Measurements from ENCODE around the gene LCP1. TPM values are rescaled to one million over a fixed set of nuclear protein-coding genes. Genes with fewer than 3 reads are reported as not detected.

LCP1 gene
- total RNA-seq, 2 experiments from 2014 or later: 965 to 1,009 TPM

DNA sequence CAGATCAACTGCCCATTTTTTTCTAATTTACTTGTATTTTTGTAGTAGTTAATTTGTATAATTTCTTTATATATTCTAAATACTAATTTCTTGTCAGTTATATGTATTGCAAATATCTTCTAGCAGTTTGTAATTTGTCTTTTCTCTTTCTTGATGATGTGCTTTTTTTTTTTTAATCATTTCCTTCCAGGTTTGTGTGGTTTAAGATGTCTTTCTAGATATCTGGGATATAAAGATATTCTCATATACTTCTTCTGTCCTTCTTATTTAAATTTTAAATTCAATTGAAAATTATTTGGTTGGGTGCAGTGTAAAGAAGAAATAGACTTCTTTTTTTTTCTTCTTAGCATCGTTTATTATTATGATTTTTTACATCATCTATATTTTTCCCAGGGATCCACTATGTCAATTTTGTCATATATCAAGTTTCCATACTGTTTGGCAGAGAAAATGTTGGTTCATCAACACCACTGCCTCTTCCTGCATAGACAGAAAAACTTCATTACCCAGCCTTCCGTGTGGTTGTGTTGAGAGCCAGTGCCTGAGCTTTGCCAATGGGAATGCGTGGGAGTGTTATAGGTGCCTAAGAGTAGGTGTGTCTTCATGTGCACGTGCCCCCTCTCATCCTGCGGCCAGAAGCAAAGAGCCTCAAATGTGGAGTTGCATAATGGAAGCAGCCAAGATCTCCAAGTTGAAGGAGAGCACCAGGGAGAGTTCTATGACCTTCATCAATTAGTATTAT lies 93.0 kb downstream of the LCP1 start:
- Mint-ChIP-seq H3K9me3 (no peaks in the 10 kb centered on the region), H3K4me3 (no peak overlapping the region), H3K27ac (no peak overlapping the region), H3K36me3 (no peaks in the 10 kb centered on the region), H3K27me3 (peaks cover 18% of the 10 kb centered on the region), H3K4me1 (no peaks in the 10 kb centered on the region)
- no peak for DNase-seq
- no peak for ATAC-seq (ENCODE audit: low read depth)
- POLR2A ChIA-PET: no interaction called here

DNA sequence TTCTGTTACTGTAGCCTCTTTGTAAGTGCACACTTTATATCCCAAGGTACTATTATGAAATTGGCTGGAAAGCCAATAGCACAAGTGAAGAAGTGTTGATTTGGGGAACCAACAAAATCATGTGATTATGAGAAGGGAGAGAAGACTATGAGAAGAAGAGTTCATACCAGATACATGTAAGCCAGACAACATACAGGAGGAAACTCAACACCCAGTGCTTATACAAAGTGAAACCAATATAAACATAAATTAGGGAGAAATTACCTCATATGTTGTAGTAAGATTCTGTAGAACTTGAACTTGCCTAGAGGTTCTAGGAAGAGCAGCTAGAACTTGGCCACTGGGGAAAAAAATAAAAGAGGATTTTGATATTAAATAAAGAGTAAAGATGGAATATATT lies 94.5 kb downstream of the LCP1 start:
- H3K4me3 Mint-ChIP-seq: no peak overlapping the region
- POLR2A ChIA-PET: no interaction called here
- ATAC-seq (ENCODE audit: low read depth) (no peak), DNase-seq (no peak)
- H3K36me3 Mint-ChIP-seq: no peaks in the 10 kb centered on the region
- H3K4me1 Mint-ChIP-seq: no peaks in the 10 kb centered on the region
- peaks cover 10% of the 10 kb centered on the region for H3K27me3 Mint-ChIP-seq
- H3K9me3 Mint-ChIP-seq: no peaks in the 10 kb centered on the region
- no peak overlapping the region for H3K27ac Mint-ChIP-seq

DNA sequence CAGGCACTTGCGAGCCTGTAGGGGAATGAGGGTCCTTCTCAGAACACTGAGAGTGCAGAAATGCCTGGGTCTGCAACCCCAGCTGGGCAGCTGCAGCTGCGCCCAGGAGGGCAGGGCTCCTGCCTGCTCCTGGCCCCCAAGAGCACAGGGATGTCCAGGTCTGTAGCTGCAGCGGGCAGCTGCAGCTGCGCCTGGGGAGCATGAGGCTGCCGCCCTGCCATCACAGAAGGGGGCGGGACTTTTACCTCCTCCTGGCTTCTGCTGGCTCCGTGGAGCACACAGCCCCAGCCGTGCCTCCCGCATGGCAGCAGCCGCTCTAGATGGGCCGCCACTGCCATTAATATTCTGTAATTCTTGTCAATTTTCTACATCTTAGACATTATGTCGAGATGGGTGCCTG lies 95.0 kb downstream of the LCP1 start:
- Mint-ChIP-seq H3K4me1 (no peaks in the 10 kb centered on the region), H3K27ac (no peak overlapping the region), H3K9me3 (no peaks in the 10 kb centered on the region), H3K36me3 (no peaks in the 10 kb centered on the region), H3K4me3 (no peak overlapping the region), H3K27me3 (peaks cover 8% of the 10 kb centered on the region)
- ATAC-seq (ENCODE audit: low read depth): no peak
- no peak for DNase-seq
- POLR2A ChIA-PET: no interaction called here

DNA sequence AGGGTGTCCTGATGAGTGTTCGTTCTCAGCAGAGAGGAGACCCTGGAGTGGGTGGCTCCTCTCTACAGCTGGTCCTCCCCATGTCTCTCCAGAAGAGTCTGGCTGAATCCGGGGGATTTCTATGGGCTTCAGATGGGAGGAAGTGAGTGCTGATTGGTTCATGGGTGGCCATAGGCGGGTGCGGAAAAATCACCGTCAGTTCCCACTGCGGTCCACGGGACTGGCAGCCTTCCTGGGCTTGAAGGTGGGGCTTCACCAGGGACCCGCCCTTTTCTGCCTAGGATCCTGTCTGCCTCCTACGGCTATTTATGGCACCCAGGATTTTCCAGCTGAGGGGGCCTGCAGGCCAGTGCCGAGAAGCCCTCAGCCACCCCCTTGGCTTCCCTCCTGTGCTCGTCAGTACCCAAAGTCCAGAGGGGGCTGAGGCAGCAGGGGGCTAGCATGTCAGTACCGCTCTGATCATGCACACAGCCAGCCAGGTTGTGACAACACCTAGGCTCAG lies 95.5 kb downstream of the LCP1 start:
- no peak for DNase-seq
- POLR2A ChIA-PET: no interaction called here
- Mint-ChIP-seq H3K27ac (no peak overlapping the region), H3K4me3 (no peak overlapping the region), H3K4me1 (no peaks in the 10 kb centered on the region), H3K9me3 (no peaks in the 10 kb centered on the region), H3K27me3 (peaks cover 8% of the 10 kb centered on the region), H3K36me3 (no peaks in the 10 kb centered on the region)
- no peak for ATAC-seq (ENCODE audit: low read depth)

DNA sequence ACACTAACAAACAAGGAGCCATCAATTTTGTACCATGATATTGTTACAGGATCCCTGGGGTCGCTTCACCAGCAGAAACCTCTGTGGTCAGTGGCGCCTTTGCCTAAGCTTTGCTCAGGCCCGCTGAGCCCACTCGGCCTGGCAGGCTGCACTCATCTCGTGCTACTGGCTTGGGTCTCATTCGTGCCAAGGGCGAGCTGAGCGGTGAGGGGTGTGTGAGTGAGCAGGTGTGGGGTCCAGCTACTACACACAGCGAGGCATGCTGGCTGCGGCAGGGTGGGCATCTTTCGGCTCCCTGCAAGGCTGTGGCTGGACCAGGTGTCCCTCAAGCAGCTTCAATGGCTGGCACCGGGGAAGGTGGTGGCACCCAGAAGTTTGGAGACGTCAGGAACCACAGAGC lies 96.2 kb downstream of the LCP1 start:
- Mint-ChIP-seq H3K4me3 (no peak overlapping the region), H3K27me3 (peaks cover 8% of the 10 kb centered on the region), H3K27ac (no peak overlapping the region), H3K36me3 (no peaks in the 10 kb centered on the region), H3K4me1 (no peaks in the 10 kb centered on the region), H3K9me3 (no peaks in the 10 kb centered on the region)
- POLR2A ChIA-PET: no interaction called here
- ATAC-seq (ENCODE audit: low read depth): no peak
- DNase-seq: no peak

DNA sequence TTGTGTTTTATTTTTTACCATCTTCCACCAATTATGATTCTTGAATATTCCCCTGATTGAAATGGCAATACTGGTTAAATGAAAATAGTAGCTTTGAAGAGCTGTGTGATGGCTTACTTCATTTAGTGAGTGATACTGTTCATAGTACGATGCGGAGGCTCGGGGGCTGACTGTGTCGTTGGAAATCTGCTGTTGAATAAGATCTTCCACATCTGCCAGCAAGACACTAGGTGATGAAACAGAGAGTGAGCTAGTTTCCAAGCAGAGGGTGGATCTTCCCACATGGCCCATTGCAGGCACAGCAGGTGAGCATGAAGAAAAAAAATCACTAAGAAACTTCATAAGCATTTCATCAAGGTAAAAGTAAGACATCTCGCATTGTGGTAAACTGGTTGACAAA lies 99.7 kb downstream of the LCP1 start:
- DNase-seq: no peak
- Mint-ChIP-seq H3K9me3 (peaks cover 3% of the 10 kb centered on the region), H3K4me1 (peaks cover 6% of the 10 kb centered on the region), H3K27ac (no peak overlapping the region), H3K27me3 (peaks cover 5% of the 10 kb centered on the region), H3K36me3 (no peaks in the 10 kb centered on the region), H3K4me3 (no peak overlapping the region)
- ATAC-seq (ENCODE audit: low read depth): no peak
- POLR2A ChIA-PET: no interaction called here

DNA sequence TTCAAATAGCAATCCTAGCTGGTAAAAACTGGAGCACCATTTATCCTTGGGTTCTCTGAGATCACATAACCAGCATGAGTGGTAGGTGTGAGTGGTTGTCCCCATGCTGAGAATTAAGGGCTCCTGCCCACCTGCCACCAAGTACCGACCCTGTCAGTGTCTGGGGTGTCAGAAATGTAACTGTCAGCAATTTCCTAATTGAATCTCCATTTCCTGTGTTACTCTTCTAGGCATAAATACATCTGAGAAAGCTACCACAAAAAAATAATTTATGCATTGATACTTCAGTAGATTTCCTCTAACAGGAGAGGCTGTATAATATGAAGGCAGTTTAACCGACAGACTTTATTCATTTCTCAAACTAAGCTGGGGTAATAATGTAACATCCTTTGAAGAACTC lies 102.2 kb downstream of the LCP1 start:
- POLR2A ChIA-PET: no interaction called here
- Mint-ChIP-seq H3K27me3 (peaks cover 3% of the 10 kb centered on the region), H3K27ac (no peak overlapping the region), H3K36me3 (no peaks in the 10 kb centered on the region), H3K4me1 (peaks cover 6% of the 10 kb centered on the region), H3K4me3 (no peak overlapping the region), H3K9me3 (peaks cover 3% of the 10 kb centered on the region)
- ATAC-seq (ENCODE audit: low read depth) (no peak), DNase-seq (no peak)

DNA sequence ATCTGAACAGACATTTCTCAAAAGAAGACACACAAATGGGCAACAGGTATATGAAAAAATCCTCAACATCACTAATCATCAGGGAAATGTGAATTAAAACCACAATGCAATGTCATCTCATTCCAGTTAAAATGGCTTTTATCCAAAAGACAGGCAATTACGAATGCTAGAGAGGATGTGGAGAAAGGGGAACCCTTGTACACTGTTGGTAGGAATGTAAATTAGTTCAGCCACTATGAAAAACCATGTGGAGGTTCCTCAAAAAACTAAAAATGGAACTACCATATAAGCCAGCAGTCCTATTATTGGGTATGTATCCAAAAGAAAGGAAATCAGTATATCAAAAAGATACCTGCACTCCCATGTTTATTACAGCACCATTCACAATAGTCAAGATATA lies 104.7 kb downstream of the LCP1 start:
- POLR2A ChIA-PET: no interaction called here
- H3K27me3 Mint-ChIP-seq: peaks cover 5% of the 10 kb centered on the region
- H3K9me3 Mint-ChIP-seq: peaks cover 3% of the 10 kb centered on the region
- no peak overlapping the region for H3K4me3 Mint-ChIP-seq
- ATAC-seq (ENCODE audit: low read depth) (no peak), DNase-seq (no peak)
- H3K27ac Mint-ChIP-seq: no peak overlapping the region
- peaks cover 6% of the 10 kb centered on the region for H3K4me1 Mint-ChIP-seq
- H3K36me3 Mint-ChIP-seq: no peaks in the 10 kb centered on the region

DNA sequence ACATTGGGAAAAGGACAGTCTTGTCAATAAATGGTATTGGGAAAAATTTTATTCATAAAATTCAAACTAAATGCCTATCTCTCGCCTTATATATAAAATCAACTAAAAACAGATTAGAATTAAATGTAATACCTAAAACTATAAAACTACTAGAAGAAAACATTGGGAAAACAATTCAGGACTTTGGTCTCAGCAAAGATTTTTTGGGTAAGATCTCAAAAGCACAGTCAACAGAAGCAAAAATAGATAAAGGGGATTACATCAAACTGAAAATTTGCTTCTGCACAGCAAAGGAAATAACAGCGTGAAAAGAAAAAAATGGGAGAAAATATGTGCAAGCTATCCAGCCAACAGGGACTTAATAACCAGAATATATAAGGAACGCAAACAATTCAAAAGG lies 105.2 kb downstream of the LCP1 start:
- H3K27ac Mint-ChIP-seq: no peak overlapping the region
- DNase-seq (no peak), ATAC-seq (ENCODE audit: low read depth) (no peak)
- H3K27me3 Mint-ChIP-seq: peaks cover 5% of the 10 kb centered on the region
- H3K9me3 Mint-ChIP-seq: peaks cover 3% of the 10 kb centered on the region
- POLR2A ChIA-PET: no interaction called here
- H3K4me3 Mint-ChIP-seq: no peak overlapping the region
- peaks cover 6% of the 10 kb centered on the region for H3K4me1 Mint-ChIP-seq
- H3K36me3 Mint-ChIP-seq: no peaks in the 10 kb centered on the region

Other genes with a start within 250 kb of the LCP1 start
- 10 to 100 TPM; 40.7 to 49.7 TPM for gene ZC3H13, start 129.4 kb downstream of the LCP1 start, total RNA-seq
- not detected for gene CPB2, start 77.1 kb downstream of the LCP1 start, total RNA-seq
- gene LRRC63, start 29.8 kb upstream of the LCP1 start, total RNA-seq: 1 to 10 TPM; 1.5 to 1.6 TPM
- 1 to 10 TPM in 1 of 2 experiments, under 1 TPM in 1; 0.48 to 1.1 TPM for gene RUBCNL, start 205.1 kb upstream of the LCP1 start, total RNA-seq